NCI-H2196 treated with DMSO at 0.1 percent for 48 hours (cell line): ENCODE results near the gene ABCA4.

Source experiments
- DNase-seq: peaks from one replicate; lab custom pipeline; 2025; ENCODE audit not compliant: unreplicated experiment; lab: John Stamatoyannopoulos, UW

ABCA4 gene

GRCh38 chr1:94104776-94105580 lies 16.0 kb downstream of the ABCA4 start:
- no peak for DNase-seq

GRCh38 chr1:94104127-94104684 lies 16.7 kb downstream of the ABCA4 start:
- no peak for DNase-seq

GRCh38 chr1:94103608-94104007 lies 17.3 kb downstream of the ABCA4 start:
- no peak for DNase-seq

- DNase-seq = no peak
These were observed 19.1 kb downstream of the ABCA4 start for GRCh38 chr1:94101613-94102525.

- DNase-seq = no peak
These were observed 19.9 kb downstream of the ABCA4 start for GRCh38 chr1:94100785-94101612.

GRCh38 chr1:94100129-94100784 lies 20.7 kb downstream of the ABCA4 start:
- no peak for DNase-seq

- DNase-seq = no peak
These were observed 21.6 kb downstream of the ABCA4 start for GRCh38 chr1:94099303-94099702.

- no peak for DNase-seq
These were observed 22.3 kb downstream of the ABCA4 start for GRCh38 chr1:94098585-94099111.

- no peak for DNase-seq
These were observed 24.0 kb downstream of the ABCA4 start for GRCh38 chr1:94096797-94097549.

GRCh38 chr1:94095744-94096469 lies 25.0 kb downstream of the ABCA4 start:
- DNase-seq = no peak

GRCh38 chr1:94095112-94095637 lies 25.8 kb downstream of the ABCA4 start:
- no peak for DNase-seq

GRCh38 chr1:94094469-94095111 lies 26.4 kb downstream of the ABCA4 start:
- DNase-seq = no peak

- DNase-seq = no peak
These were observed 27.0 kb downstream of the ABCA4 start for GRCh38 chr1:94093996-94094395.

GRCh38 chr1:94093396-94093795 lies 27.6 kb downstream of the ABCA4 start:
- no peak for DNase-seq

- DNase-seq = no peak
These were observed 28.7 kb downstream of the ABCA4 start for GRCh38 chr1:94092210-94092613.

GRCh38 chr1:94090761-94091160 lies 30.2 kb downstream of the ABCA4 start:
- DNase-seq = no peak

- DNase-seq = no peak
These were observed 33.8 kb downstream of the ABCA4 start for GRCh38 chr1:94087193-94087592.

GRCh38 chr1:94084547-94084946 lies 36.4 kb downstream of the ABCA4 start:
- no peak for DNase-seq
